HFFc6 (cell line): Measurements from ENCODE around the gene GSK3B. TPM values are rescaled to one million over a fixed set of nuclear protein-coding genes. Genes with fewer than 3 reads are reported as not detected.
A peak's percentile ranks its signal among the peaks of the same experiment; 100 is the strongest.

ENCODE experiments used
- DNase-seq: peaks from one replicate; pipeline ENCODE4 v3.0.0-alpha.2; 2018
- H3K27ac Mint-ChIP-seq: 2 replicates; pipeline ENCODE4 v1.8.0; 2020; ENCODE audit warnings: mild to moderate bottlenecking, mixed read lengths
- H3K27me3 Mint-ChIP-seq: 2 replicates; pipeline ENCODE4 v1.8.0; 2021; ENCODE audit warnings: mild to moderate bottlenecking, moderate library complexity, mixed read lengths; ENCODE audit not compliant: insufficient read depth
- H3K36me3 Mint-ChIP-seq: 2 replicates; pipeline ENCODE4 v1.8.0; 2021; ENCODE audit warnings: low read depth, mixed read lengths
- H3K4me1 Mint-ChIP-seq: 2 replicates; pipeline ENCODE4 v1.8.0; 2020; ENCODE audit warnings: low read depth, mixed read lengths
- H3K4me3 Mint-ChIP-seq: 2 replicates; pipeline ENCODE4 v1.8.0; 2020; ENCODE audit warnings: mild to moderate bottlenecking, moderate library complexity, mixed read lengths
- H3K9me3 Mint-ChIP-seq: 2 replicates; pipeline ENCODE4 v1.8.0; 2020; ENCODE audit warnings: mild to moderate bottlenecking, mixed read lengths
- CTCF ChIP-seq: fragments of 200-600 bp; sonication (generic); IDR thresholded peaks from 2 replicates; pipeline ENCODE4 v1.5.0; 2021; ENCODE audit warnings: antibody characterized with exemption, mild to moderate bottlenecking
- total RNA-seq, 6 experiments: library from RNA; stranded (reverse); fragmentation: NEBNext Ultra II Directional; extraction: Animal tissue kit (Norgen Biotek cat#: 25700); gene quantifications; 2 replicates in 1 of 6; 3 replicates in 5 of 6; pipeline ENCODE4 v1.2.3, GENCODE V29; 2021

The GSK3B gene
- total RNA-seq, 6 experiments from 2014 or later: 42.9 to 52.8 (median 49.6) TPM

- H3K27ac Mint-ChIP-seq: no peak overlapping the region
- peaks cover 8% of the 10 kb centered on the region for H3K36me3 Mint-ChIP-seq
- H3K4me3 Mint-ChIP-seq: no peak overlapping the region
- H3K27me3 Mint-ChIP-seq: peaks cover 1% of the 10 kb centered on the region; the same call in 1 of the 2 replicates
- no peak for DNase-seq
- no peaks in the 10 kb centered on the region for H3K9me3 Mint-ChIP-seq
- no peak for TF ChIP-seq CTCF
- peaks cover 32% of the 10 kb centered on the region for H3K4me1 Mint-ChIP-seq
Observed at GRCh38 chr3:120103276-120103675, 9.0 kb upstream of the GSK3B start.

GRCh38 chr3:120102674-120103073 is 8.4 kb upstream of the GSK3B start:
- DNase-seq: no peak
- Mint-ChIP-seq H3K4me1 (peaks cover 32% of the 10 kb centered on the region), H3K9me3 (no peaks in the 10 kb centered on the region), H3K36me3 (peaks cover 8% of the 10 kb centered on the region), H3K27me3 (peaks cover 1% of the 10 kb centered on the region; the same call in 1 of the 2 replicates), H3K27ac (no peak overlapping the region), H3K4me3 (no peak overlapping the region)
- no peak for TF ChIP-seq CTCF

DNA sequence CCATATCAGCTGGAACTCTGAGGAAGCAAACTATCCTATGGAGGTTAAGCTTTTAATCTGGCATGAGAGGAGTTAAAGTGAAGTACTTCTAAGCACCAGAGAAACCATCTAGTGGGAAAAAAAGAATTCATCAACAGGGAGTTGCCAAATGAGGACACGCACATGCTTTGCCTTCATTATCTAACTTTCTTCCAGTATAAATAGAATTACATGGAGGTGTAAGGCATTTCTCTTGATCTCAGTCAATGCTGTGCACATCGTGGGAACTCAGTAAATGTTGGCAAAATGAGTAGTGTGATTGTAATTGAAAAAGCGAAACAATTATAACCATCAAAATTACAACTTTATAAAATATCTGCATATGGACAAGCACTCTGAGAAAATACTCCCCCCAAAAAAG is 8.0 kb upstream of the GSK3B start:
- peaks cover 1% of the 10 kb centered on the region; the same call in 1 of the 2 replicates for H3K27me3 Mint-ChIP-seq
- no peaks in the 10 kb centered on the region for H3K9me3 Mint-ChIP-seq
- DNase-seq: no peak
- peaks cover 8% of the 10 kb centered on the region for H3K36me3 Mint-ChIP-seq
- H3K4me1 Mint-ChIP-seq: peaks cover 36% of the 10 kb centered on the region
- H3K4me3 Mint-ChIP-seq: no peak overlapping the region
- no peak for TF ChIP-seq CTCF
- no peak overlapping the region for H3K27ac Mint-ChIP-seq

GRCh38 chr3:120101624-120102023 is 7.4 kb upstream of the GSK3B start:
- peaks cover 8% of the 10 kb centered on the region for H3K36me3 Mint-ChIP-seq
- no peak for TF ChIP-seq CTCF
- H3K4me1 Mint-ChIP-seq: peaks cover 42% of the 10 kb centered on the region
- H3K27ac Mint-ChIP-seq: peak overlapping the region; percentile 34; the same call in 1 of the 2 replicates
- no peak overlapping the region for H3K4me3 Mint-ChIP-seq
- H3K27me3 Mint-ChIP-seq: peaks cover 1% of the 10 kb centered on the region; the same call in 1 of the 2 replicates
- no peak for DNase-seq
- H3K9me3 Mint-ChIP-seq: no peaks in the 10 kb centered on the region

- peaks cover 44% of the 10 kb centered on the region for H3K4me1 Mint-ChIP-seq
- no peak for TF ChIP-seq CTCF
- peaks cover 8% of the 10 kb centered on the region for H3K36me3 Mint-ChIP-seq
- H3K9me3 Mint-ChIP-seq: no peaks in the 10 kb centered on the region
- peak overlapping the region; percentile 34; the same call in 1 of the 2 replicates for H3K27ac Mint-ChIP-seq
- no peak overlapping the region for H3K4me3 Mint-ChIP-seq
- peak; percentile 49 for DNase-seq
- H3K27me3 Mint-ChIP-seq: no peaks in the 10 kb centered on the region
Observed at GRCh38 chr3:120100711-120101110, 6.5 kb upstream of the GSK3B start.

GRCh38 chr3:120098710-120099109 is 4.5 kb upstream of the GSK3B start:
- DNase-seq: no peak
- H3K4me3 Mint-ChIP-seq: no peak overlapping the region

More at GRCh38 chr3:120098710-120099109, 4.5 kb upstream of the GSK3B start:
- H3K4me1 Mint-ChIP-seq: peaks cover 44% of the 10 kb centered on the region
- no peak for TF ChIP-seq CTCF
- no peaks in the 10 kb centered on the region for H3K9me3 Mint-ChIP-seq
- H3K27me3 Mint-ChIP-seq: no peaks in the 10 kb centered on the region
- peaks cover 8% of the 10 kb centered on the region for H3K36me3 Mint-ChIP-seq
- no peak overlapping the region for H3K27ac Mint-ChIP-seq
